ENCODE results near the gene CHCHD4. TPM values are rescaled to one million over a fixed set of nuclear protein-coding genes. Genes with fewer than 3 reads are reported as not detected.

Gene CHCHD4
- total RNA-seq, 6 experiments from 2014 or later, result 9.4 to 12.0 (median 10.1) TPM

DNA sequence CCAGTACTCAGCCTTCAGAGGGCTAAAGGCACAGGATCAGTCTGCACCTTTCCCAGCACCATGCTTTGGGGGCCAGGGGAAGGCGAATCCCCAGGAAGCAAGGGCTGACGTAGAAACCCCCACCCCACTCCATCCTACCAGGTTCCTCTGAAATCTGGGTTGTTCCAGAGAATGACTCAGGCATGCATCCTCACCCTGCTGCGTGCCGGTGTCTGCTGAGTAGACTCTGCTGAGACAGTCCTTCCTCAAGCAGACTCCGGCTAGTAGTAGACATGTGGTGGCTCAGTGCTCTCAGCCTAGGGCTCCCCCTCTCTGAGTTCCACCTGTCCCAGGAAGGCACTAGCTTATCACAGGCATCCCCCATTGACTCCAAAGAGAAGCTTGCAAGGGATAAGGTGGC, 9.2 kb upstream of the CHCHD4 start:
- Mint-ChIP-seq H3K36me3 (ENCODE audit: low read depth) (peaks cover 60% of the 10 kb centered on the region), H3K27ac (peak overlapping the region; percentile 71), H3K9me3 (no peaks in the 10 kb centered on the region), H3K27me3 (ENCODE audit: insufficient read depth) (peaks cover 11% of the 10 kb centered on the region; the same call in 1 of the 2 replicates), H3K4me1 (ENCODE audit: low read depth) (peaks cover 37% of the 10 kb centered on the region), H3K4me3 (no peak overlapping the region)
- TF ChIP-seq, protein P1, sequence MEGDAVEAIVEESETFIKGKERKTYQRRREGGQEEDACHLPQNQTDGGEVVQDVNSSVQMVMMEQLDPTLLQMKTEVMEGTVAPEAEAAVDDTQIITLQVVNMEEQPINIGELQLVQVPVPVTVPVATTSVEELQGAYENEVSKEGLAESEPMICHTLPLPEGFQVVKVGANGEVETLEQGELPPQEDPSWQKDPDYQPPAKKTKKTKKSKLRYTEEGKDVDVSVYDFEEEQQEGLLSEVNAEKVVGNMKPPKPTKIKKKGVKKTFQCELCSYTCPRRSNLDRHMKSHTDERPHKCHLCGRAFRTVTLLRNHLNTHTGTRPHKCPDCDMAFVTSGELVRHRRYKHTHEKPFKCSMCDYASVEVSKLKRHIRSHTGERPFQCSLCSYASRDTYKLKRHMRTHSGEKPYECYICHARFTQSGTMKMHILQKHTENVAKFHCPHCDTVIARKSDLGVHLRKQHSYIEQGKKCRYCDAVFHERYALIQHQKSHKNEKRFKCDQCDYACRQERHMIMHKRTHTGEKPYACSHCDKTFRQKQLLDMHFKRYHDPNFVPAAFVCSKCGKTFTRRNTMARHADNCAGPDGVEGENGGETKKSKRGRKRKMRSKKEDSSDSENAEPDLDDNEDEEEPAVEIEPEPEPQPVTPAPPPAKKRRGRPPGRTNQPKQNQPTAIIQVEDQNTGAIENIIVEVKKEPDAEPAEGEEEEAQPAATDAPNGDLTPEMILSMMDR (IDR thresholded peaks at IDR 0.05), result no peak
- peak; percentile 44 for DNase-seq

DNA sequence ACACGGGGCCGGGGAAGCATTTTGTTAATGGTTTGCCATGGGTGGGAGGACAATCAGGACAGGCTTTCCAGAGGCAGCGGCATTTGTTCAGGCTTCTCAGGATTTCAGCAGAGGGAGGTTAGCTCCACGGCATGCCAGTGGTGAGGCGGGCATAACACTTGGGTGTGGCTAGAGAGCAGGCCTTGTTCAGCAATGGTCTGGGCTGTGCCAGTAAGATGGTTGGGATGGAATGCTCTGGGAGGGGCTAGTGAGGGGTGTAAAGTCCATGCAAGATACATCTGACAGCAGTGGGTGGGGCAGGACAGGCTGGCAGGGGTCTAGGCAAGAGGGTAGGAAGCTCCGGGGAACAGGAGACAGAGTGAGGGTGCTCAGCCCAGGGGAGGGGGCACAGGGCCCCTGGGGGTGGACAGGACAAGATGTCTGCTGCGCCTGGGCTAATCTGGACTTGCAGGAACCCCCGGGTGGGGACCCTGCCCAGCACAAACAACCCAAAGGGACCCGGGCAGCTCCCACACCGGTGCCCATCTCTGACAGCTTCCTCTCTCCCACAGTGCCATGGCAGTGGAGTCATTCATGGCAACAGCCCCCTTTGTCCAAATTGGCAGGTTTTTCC, 8.6 kb upstream of the CHCHD4 start:
- H3K4me1 Mint-ChIP-seq (ENCODE audit: low read depth), result peaks cover 37% of the 10 kb centered on the region

DNA sequence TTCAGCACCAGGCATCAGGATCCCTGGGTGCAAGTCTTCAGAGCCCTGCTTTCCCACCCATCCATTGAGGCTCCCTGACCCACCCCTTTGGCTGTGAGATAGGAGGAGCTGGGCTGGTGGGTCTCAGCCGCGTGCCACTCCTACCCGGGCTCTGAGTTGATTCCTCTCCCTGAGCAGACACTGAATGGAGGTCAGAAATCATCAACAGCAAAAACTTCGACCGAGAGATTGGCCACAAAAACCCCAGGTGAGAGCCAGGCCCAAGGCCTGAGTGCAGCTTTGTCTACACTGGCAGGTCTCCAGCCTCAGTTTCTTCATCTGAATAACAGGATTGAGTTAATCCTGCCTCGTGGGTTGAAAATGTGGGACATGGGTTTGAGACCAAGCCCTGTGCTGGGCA, 8.0 kb upstream of the CHCHD4 start:
- H3K4me3 Mint-ChIP-seq, result no peak overlapping the region
- no peak for DNase-seq
- H3K4me1 Mint-ChIP-seq (ENCODE audit: low read depth), result peaks cover 37% of the 10 kb centered on the region
- H3K27ac Mint-ChIP-seq, result peak overlapping the region; percentile 71
- TF ChIP-seq, protein P1 (IDR thresholded peaks at IDR 0.05), result no peak
- H3K36me3 Mint-ChIP-seq (ENCODE audit: low read depth), result peaks cover 63% of the 10 kb centered on the region
- H3K27me3 Mint-ChIP-seq (ENCODE audit: insufficient read depth), result peaks cover 11% of the 10 kb centered on the region; the same call in 1 of the 2 replicates
- no peaks in the 10 kb centered on the region for H3K9me3 Mint-ChIP-seq

More for the DNA sequence above, 8.6 kb upstream of the CHCHD4 start:
- H3K36me3 Mint-ChIP-seq (ENCODE audit: low read depth), result peaks cover 63% of the 10 kb centered on the region
- H3K27ac Mint-ChIP-seq, result peak overlapping the region; percentile 71
- DNase-seq, result no peak
- H3K27me3 Mint-ChIP-seq (ENCODE audit: insufficient read depth), result peaks cover 11% of the 10 kb centered on the region; the same call in 1 of the 2 replicates
- no peak overlapping the region for H3K4me3 Mint-ChIP-seq
- TF ChIP-seq, protein P1 (IDR thresholded peaks at IDR 0.05), result no peak
- no peaks in the 10 kb centered on the region for H3K9me3 Mint-ChIP-seq

DNA sequence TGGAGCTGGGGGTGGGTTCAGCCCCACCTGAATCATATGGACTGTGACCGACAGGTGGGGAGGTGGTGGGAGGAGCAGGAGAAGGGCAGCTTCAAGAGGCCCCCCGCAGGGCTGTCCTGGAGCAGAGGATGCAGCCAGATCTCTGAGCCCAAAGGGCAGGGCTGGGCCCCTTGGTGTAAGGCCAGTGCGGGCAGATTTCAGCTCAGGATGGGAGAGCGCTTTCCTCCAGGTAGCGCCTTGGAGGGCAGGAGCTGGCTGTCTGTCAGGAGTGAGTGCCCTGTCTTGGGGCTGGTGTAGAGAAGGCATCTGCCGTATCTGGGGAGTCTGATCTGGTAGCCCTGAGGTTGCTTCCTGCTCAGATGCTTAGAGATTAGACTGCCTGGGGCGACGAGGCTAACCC, 7.5 kb upstream of the CHCHD4 start:
- no peak overlapping the region for H3K4me3 Mint-ChIP-seq
- DNase-seq, result no peak
- TF ChIP-seq, protein P1 (IDR thresholded peaks at IDR 0.05), result no peak
- peaks cover 11% of the 10 kb centered on the region; the same call in 1 of the 2 replicates for H3K27me3 Mint-ChIP-seq (ENCODE audit: insufficient read depth)
- H3K9me3 Mint-ChIP-seq, result no peaks in the 10 kb centered on the region
- peaks cover 67% of the 10 kb centered on the region for H3K36me3 Mint-ChIP-seq (ENCODE audit: low read depth)
- peaks cover 41% of the 10 kb centered on the region for H3K4me1 Mint-ChIP-seq (ENCODE audit: low read depth)
- no peak overlapping the region for H3K27ac Mint-ChIP-seq

DNA sequence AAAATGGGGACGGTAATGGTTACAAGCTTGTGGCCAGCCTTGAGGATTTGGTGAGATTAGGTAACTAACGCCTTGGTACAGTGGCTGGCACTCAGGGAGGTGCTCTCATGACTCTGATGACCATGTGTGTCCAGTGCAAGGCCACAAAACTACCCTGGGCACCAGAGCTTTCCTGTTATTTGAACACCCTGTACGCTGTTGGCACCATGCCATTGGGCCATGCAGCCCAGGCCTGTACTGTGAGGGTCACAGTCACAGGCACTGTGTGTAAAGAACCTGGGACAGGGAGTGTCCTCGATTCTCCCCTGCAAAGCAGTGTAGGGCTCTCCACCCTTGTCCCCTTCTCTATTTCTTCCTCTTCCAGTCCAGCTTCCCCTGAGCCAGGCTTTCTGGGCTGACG, 6.5 kb upstream of the CHCHD4 start:
- peak overlapping the region; percentile 41; the same call in 1 of the 2 replicates for H3K27ac Mint-ChIP-seq
- DNase-seq, result no peak
- H3K27me3 Mint-ChIP-seq (ENCODE audit: insufficient read depth), result peaks cover 11% of the 10 kb centered on the region; the same call in 1 of the 2 replicates
- H3K4me1 Mint-ChIP-seq (ENCODE audit: low read depth), result peaks cover 41% of the 10 kb centered on the region
- H3K4me3 Mint-ChIP-seq, result no peak overlapping the region
- TF ChIP-seq, protein P1 (IDR thresholded peaks at IDR 0.05), result no peak
- peaks cover 68% of the 10 kb centered on the region for H3K36me3 Mint-ChIP-seq (ENCODE audit: low read depth)
- H3K9me3 Mint-ChIP-seq, result no peaks in the 10 kb centered on the region
